Measurements from ENCODE around the gene SLC5A12. TPM values are rescaled to one million over a fixed set of nuclear protein-coding genes. Genes with fewer than 3 reads are reported as not detected.

Gene SLC5A12
- total and polyA plus RNA-seq, 10 of the 15 experiments (the other 5 are each of a cell fraction or from before 2014, with no cell fraction given): 0.06 to 0.15 TPM; not detected in 8

GRCh38 chr11:26726960-26727359, 5.1 kb upstream of the SLC5A12 start:
- ChIA-PET SMC1A (ENCODE audit: uncharacterized antibody, unreplicated experiment) (interaction anchor here (1.4 kb wide), 1 partner anchor 25 kb away, joined by 3 read pairs; no protein-coding TSS in a partner anchor), CTCF (no interaction called here), POLR2A (interaction anchor here (0.6 kb wide), 1 partner anchor 343 kb away, joined by 7 read pairs; no protein-coding TSS in a partner anchor), RAD21 (ENCODE audit: unreplicated experiment) (interaction anchor here (1.3 kb wide), 1 partner anchor 14 kb away, joined by 3 read pairs; no protein-coding TSS in a partner anchor)
- H3K36me3 ChIP-seq (ENCODE audit: control insufficient read depth in 2 of 2, insufficient read depth in 2 of 2, low read length in 1 of 2): no peaks in the 10 kb centered on the region
- in situ Hi-C loops (cut with MboI) (no loop called here), intact Hi-C loops (cut with micrococcal nuclease; ENCODE audit: unreplicated experiment) (no loop called here)
- H3K27ac ChIP-seq (ENCODE audit: control insufficient read depth, insufficient read depth): no peak overlapping the region
- no peak overlapping the region for H3K4me2 ChIP-seq (ENCODE audit: control insufficient read depth, insufficient read depth)
- no peaks in the 10 kb centered on the region for H3K9me3 ChIP-seq (replicated peaks; ENCODE audit: control insufficient read depth, insufficient read depth, low read length)
- no peaks in the 10 kb centered on the region for H3K27me3 ChIP-seq (replicated peaks in 1 of 2; ENCODE audit: control insufficient read depth in 2 of 2, insufficient read depth in 2 of 2, low read length in 1 of 2)
- no TSS peak for BruUV-seq (replicated peaks)
- no peak overlapping the region for H3K9ac ChIP-seq (ENCODE audit: control insufficient read depth, insufficient read depth, low read length)
- DNase-seq (ENCODE audit: low read depth, low spot score) (no peak), FAIRE-seq (no peak), ATAC-seq (no peak)
- no peaks in the 10 kb centered on the region for H3K4me1 ChIP-seq (ENCODE audit: control insufficient read depth, insufficient read depth, low read length)
- H2AFZ ChIP-seq (ENCODE audit: control insufficient read depth, low read depth, low read length): no peak overlapping the region
- H3K79me2 ChIP-seq (ENCODE audit: control insufficient read depth, insufficient read depth, low read length): no peaks in the 10 kb centered on the region
- no peak for TF ChIP-seq SUPT20H (IDR thresholded peaks at IDR 0.05; ENCODE audit: borderline replicate concordance, control insufficient read depth, low read depth, low read length)
- TF ChIP-seq ZNF384 (IDR thresholded peaks at IDR 0.05; ENCODE audit: borderline replicate concordance, low read depth, low read length): no peak
- no peak for TF ChIP-seq RELA (IDR thresholded peaks at IDR 0.05; ENCODE audit: borderline replicate concordance, partially characterized antibody)
- TF ChIP-seq MLLT1 (IDR thresholded peaks at IDR 0.05): no peak
- no peak for TF ChIP-seq GABPA (IDR thresholded peaks at IDR 0.05; ENCODE audit: low read depth)
- TF ChIP-seq PKNOX1 (IDR thresholded peaks at IDR 0.05): no peak
- TF ChIP-seq SREBF2 (IDR thresholded peaks at IDR 0.05; ENCODE audit: low read length): no peak
- no peak overlapping the region for H3K4me3 ChIP-seq
- no peaks in the 10 kb centered on the region for H4K20me1 ChIP-seq (ENCODE audit: control insufficient read depth, insufficient read depth)
- WGBS (ENCODE audit: insufficient coverage, insufficient replicate concordance, low lambda C conversion rate, missing lambda C conversion rate): 12% methylated on average over 3 of the region's 3 CpGs

Data from GM12878 (cell line).